ENCODE measurements around the gene MPHOSPH9. TPM values are rescaled to one million over a fixed set of nuclear protein-coding genes. Genes with fewer than 3 reads are reported as not detected.

The MPHOSPH9 gene
- total RNA-seq, 1 experiment from 2014 or later = 47.5 TPM

DNA sequence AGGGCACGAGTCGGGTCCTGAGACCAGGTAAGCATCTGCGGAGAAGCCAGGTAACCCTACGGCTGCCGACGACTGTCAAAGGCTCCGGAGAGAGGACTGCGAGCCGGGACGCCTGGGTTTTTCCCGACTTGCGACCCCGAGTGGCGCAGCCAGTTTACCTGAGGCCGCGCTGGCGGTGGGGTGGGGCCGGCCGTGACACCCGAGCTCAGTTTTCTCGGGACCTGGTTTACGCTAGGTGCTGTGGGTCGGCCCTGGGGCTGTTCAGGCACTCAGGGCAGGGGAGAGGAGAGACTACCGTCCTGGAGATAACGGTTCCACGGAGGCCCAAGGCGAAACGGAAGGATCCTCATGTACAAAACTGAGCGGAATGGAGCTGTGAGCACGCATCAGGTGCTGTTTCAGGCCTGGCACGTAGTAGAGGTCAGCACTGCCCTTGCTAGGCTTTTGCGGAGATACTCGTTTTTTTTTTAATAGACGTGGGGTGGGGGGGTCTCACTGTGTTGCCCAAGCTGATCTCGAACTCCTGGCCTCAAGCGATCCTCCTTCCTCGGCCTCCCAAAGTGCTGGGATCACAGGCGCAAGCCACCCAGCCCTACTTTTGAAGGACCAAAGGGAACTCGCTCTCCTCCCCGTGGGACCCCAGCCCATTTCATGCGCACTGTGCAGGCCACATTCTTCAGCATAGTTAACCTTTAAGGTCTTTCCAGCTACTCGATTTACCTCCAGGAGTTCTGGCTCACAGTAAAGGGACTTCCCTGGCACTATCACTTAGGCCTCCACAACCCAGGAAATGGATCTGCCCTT lies 766 bp upstream of the MPHOSPH9 start:
- DNase-seq (ENCODE audit: low spot score) (no peak), ATAC-seq (no peak)
- Mint-ChIP-seq H3K9me3 (no peaks in the 10 kb centered on the region), H3K36me3 (peaks cover 3% of the 10 kb centered on the region), H3K27ac (peak overlapping the region; percentile 98), H3K4me1 (peaks cover 18% of the 10 kb centered on the region), H3K27me3 (ENCODE audit: low read depth) (no peaks in the 10 kb centered on the region), H3K4me3 (peak overlapping the region; percentile 89)
- TF ChIP-seq ETV6 (CRISPR knock-in tag; IDR thresholded peaks at IDR 0.05) (0 out of 2 replicates have a peak, but pooled peaks have one; percentile 4), FOXJ3 (CRISPR knock-in tag; IDR thresholded peaks at IDR 0.05; ENCODE audit: borderline replicate concordance) (no peak), RORB (CRISPR knock-in tag; IDR thresholded peaks at IDR 0.05) (no peak), GABPB1 (CRISPR knock-in tag; IDR thresholded peaks at IDR 0.05) (peak; percentile 59), ZNF121 (CRISPR knock-in tag; IDR thresholded peaks at IDR 0.05) (peak; percentile 80)
- TF ChIP-seq, protein P1, sequence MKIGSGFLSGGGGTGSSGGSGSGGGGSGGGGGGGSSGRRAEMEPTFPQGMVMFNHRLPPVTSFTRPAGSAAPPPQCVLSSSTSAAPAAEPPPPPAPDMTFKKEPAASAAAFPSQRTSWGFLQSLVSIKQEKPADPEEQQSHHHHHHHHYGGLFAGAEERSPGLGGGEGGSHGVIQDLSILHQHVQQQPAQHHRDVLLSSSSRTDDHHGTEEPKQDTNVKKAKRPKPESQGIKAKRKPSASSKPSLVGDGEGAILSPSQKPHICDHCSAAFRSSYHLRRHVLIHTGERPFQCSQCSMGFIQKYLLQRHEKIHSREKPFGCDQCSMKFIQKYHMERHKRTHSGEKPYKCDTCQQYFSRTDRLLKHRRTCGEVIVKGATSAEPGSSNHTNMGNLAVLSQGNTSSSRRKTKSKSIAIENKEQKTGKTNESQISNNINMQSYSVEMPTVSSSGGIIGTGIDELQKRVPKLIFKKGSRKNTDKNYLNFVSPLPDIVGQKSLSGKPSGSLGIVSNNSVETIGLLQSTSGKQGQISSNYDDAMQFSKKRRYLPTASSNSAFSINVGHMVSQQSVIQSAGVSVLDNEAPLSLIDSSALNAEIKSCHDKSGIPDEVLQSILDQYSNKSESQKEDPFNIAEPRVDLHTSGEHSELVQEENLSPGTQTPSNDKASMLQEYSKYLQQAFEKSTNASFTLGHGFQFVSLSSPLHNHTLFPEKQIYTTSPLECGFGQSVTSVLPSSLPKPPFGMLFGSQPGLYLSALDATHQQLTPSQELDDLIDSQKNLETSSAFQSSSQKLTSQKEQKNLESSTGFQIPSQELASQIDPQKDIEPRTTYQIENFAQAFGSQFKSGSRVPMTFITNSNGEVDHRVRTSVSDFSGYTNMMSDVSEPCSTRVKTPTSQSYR (CRISPR knock-in tag; IDR thresholded peaks at IDR 0.05) = 0 out of 2 replicates have a peak, but pooled peaks have one; percentile 23
- TF ChIP-seq, protein P2, sequence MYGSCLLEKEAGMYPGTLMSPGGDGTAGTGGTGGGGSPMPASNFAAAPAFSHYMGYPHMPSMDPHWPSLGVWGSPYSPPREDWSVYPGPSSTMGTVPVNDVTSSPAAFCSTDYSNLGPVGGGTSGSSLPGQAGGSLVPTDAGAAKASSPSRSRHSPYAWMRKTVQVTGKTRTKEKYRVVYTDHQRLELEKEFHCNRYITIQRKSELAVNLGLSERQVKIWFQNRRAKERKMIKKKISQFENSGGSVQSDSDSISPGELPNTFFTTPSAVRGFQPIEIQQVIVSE (CRISPR knock-in tag; IDR thresholded peaks at IDR 0.05; ENCODE audit: borderline replicate concordance) = no peak
- TF ChIP-seq, protein P3, sequence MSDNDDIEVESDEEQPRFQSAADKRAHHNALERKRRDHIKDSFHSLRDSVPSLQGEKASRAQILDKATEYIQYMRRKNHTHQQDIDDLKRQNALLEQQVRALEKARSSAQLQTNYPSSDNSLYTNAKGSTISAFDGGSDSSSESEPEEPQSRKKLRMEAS (CRISPR knock-in tag; IDR thresholded peaks at IDR 0.05) = 0 out of 2 replicates have a peak, but pooled peaks have one; percentile 32
- TF ChIP-seq, protein P4, sequence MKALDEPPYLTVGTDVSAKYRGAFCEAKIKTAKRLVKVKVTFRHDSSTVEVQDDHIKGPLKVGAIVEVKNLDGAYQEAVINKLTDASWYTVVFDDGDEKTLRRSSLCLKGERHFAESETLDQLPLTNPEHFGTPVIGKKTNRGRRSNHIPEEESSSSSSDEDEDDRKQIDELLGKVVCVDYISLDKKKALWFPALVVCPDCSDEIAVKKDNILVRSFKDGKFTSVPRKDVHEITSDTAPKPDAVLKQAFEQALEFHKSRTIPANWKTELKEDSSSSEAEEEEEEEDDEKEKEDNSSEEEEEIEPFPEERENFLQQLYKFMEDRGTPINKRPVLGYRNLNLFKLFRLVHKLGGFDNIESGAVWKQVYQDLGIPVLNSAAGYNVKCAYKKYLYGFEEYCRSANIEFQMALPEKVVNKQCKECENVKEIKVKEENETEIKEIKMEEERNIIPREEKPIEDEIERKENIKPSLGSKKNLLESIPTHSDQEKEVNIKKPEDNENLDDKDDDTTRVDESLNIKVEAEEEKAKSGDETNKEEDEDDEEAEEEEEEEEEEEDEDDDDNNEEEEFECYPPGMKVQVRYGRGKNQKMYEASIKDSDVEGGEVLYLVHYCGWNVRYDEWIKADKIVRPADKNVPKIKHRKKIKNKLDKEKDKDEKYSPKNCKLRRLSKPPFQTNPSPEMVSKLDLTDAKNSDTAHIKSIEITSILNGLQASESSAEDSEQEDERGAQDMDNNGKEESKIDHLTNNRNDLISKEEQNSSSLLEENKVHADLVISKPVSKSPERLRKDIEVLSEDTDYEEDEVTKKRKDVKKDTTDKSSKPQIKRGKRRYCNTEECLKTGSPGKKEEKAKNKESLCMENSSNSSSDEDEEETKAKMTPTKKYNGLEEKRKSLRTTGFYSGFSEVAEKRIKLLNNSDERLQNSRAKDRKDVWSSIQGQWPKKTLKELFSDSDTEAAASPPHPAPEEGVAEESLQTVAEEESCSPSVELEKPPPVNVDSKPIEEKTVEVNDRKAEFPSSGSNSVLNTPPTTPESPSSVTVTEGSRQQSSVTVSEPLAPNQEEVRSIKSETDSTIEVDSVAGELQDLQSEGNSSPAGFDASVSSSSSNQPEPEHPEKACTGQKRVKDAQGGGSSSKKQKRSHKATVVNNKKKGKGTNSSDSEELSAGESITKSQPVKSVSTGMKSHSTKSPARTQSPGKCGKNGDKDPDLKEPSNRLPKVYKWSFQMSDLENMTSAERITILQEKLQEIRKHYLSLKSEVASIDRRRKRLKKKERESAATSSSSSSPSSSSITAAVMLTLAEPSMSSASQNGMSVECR (CRISPR knock-in tag; IDR thresholded peaks at IDR 0.05; ENCODE audit: borderline replicate concordance) = 0 out of 2 replicates have a peak, but pooled peaks have one; percentile 17
- POLR2A ChIA-PET = interaction anchor here (0.6 to 2.2 kb wide), 13 partner anchors 10 to 479 kb away, joined by 3 to 15 read pairs (median 6); partner anchors contain the start of genes ATP6V0A2, KMT5A, OGFOD2 and RILPL1
- CTCF ChIA-PET = interaction anchor here (0.7 to 3.0 kb wide), 12 partner anchors 8 to 385 kb away, joined by 3 to 15 read pairs (median 5); partner anchors contain the start of gene ABCB9

DNA sequence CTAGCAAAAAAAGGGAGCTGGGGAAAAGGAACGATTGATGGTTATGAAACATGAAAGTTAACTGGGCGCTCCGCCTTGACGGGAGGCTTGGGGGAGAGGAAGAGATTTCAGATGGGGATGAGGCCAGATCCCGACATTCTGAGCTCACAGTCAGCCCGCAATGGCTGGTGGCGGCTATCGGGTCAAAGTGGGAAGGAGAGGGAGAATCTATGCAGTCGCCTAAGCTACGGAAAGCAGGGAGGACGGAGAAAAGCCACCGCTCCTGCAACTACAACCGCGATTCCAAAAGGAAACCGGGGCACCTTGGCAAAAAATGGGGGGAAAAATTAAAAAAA lies 502 bp downstream of the MPHOSPH9 start:
- POLR2A ChIA-PET = interaction anchor here (0.6 to 2.2 kb wide), 18 partner anchors 9 to 731 kb away, joined by 3 to 15 read pairs (median 4); partner anchors contain the start of genes ATP6V0A2, KMT5A, OGFOD2 and RILPL1
- CTCF ChIA-PET = interaction anchor here (0.7 to 3.0 kb wide), 14 partner anchors 10 to 386 kb away, joined by 3 to 15 read pairs (median 5); partner anchors contain the start of gene ABCB9
- Mint-ChIP-seq H3K4me3 (peak overlapping the region; percentile 89), H3K36me3 (peaks cover 3% of the 10 kb centered on the region), H3K27me3 (ENCODE audit: low read depth) (no peaks in the 10 kb centered on the region), H3K27ac (peak overlapping the region; percentile 98), H3K9me3 (no peaks in the 10 kb centered on the region), H3K4me1 (peaks cover 18% of the 10 kb centered on the region)
- DNase-seq (ENCODE audit: low spot score) (no peak), ATAC-seq (peak; percentile 3; the same call in 1 of the 2 replicates)
- TF ChIP-seq ETV6 (CRISPR knock-in tag; IDR thresholded peaks at IDR 0.05) (no peak), SOX15 (CRISPR knock-in tag; IDR thresholded peaks at IDR 0.05) (no peak), NR1H2 (CRISPR knock-in tag; IDR thresholded peaks at IDR 0.05) (no peak), CREM (CRISPR knock-in tag; IDR thresholded peaks at IDR 0.05) (no peak), PRRX2 (CRISPR knock-in tag; IDR thresholded peaks at IDR 0.05) (no peak)
- TF ChIP-seq, protein P5, sequence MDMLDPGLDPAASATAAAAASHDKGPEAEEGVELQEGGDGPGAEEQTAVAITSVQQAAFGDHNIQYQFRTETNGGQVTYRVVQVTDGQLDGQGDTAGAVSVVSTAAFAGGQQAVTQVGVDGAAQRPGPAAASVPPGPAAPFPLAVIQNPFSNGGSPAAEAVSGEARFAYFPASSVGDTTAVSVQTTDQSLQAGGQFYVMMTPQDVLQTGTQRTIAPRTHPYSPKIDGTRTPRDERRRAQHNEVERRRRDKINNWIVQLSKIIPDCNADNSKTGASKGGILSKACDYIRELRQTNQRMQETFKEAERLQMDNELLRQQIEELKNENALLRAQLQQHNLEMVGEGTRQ (CRISPR knock-in tag; IDR thresholded peaks at IDR 0.05) = no peak
- TF ChIP-seq, protein P6, sequence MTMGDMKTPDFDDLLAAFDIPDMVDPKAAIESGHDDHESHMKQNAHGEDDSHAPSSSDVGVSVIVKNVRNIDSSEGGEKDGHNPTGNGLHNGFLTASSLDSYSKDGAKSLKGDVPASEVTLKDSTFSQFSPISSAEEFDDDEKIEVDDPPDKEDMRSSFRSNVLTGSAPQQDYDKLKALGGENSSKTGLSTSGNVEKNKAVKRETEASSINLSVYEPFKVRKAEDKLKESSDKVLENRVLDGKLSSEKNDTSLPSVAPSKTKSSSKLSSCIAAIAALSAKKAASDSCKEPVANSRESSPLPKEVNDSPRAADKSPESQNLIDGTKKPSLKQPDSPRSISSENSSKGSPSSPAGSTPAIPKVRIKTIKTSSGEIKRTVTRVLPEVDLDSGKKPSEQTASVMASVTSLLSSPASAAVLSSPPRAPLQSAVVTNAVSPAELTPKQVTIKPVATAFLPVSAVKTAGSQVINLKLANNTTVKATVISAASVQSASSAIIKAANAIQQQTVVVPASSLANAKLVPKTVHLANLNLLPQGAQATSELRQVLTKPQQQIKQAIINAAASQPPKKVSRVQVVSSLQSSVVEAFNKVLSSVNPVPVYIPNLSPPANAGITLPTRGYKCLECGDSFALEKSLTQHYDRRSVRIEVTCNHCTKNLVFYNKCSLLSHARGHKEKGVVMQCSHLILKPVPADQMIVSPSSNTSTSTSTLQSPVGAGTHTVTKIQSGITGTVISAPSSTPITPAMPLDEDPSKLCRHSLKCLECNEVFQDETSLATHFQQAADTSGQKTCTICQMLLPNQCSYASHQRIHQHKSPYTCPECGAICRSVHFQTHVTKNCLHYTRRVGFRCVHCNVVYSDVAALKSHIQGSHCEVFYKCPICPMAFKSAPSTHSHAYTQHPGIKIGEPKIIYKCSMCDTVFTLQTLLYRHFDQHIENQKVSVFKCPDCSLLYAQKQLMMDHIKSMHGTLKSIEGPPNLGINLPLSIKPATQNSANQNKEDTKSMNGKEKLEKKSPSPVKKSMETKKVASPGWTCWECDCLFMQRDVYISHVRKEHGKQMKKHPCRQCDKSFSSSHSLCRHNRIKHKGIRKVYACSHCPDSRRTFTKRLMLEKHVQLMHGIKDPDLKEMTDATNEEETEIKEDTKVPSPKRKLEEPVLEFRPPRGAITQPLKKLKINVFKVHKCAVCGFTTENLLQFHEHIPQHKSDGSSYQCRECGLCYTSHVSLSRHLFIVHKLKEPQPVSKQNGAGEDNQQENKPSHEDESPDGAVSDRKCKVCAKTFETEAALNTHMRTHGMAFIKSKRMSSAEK (CRISPR knock-in tag; IDR thresholded peaks at IDR 0.05; ENCODE audit: borderline replicate concordance) = no peak
- TF ChIP-seq, protein P2 (CRISPR knock-in tag; IDR thresholded peaks at IDR 0.05; ENCODE audit: borderline replicate concordance) = no peak
- TF ChIP-seq, protein P7, sequence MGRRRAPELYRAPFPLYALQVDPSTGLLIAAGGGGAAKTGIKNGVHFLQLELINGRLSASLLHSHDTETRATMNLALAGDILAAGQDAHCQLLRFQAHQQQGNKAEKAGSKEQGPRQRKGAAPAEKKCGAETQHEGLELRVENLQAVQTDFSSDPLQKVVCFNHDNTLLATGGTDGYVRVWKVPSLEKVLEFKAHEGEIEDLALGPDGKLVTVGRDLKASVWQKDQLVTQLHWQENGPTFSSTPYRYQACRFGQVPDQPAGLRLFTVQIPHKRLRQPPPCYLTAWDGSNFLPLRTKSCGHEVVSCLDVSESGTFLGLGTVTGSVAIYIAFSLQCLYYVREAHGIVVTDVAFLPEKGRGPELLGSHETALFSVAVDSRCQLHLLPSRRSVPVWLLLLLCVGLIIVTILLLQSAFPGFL (CRISPR knock-in tag; IDR thresholded peaks at IDR 0.05; ENCODE audit: borderline replicate concordance) = no peak
